Neural cell (in vitro differentiated cells): ENCODE data around the gene SYT4. TPM values are rescaled to one million over a fixed set of nuclear protein-coding genes. Genes with fewer than 3 reads are reported as not detected.

Experiments
- H2AFZ ChIP-seq: fragments of 200-600, 300-800 bp; sonication (generic), shearing (Covaris generic); 2 replicates; pipeline ENCODE4 v1.6.0; 2014; ENCODE audit warnings: low read depth, mild to moderate bottlenecking, antibody characterized with exemption, low read length, moderate library complexity
- H3F3A ChIP-seq: fragments of 200-600 bp; shearing (Covaris generic); 2 replicates; pipeline ENCODE4 v1.6.1; 2016; ENCODE audit warnings: mild to moderate bottlenecking, moderate library complexity, mixed read lengths, antibody characterized with exemption, low read length; ENCODE audit not compliant: insufficient read depth, poor library complexity, severe bottlenecking
- H3K27ac ChIP-seq: fragments of 200-600, 300-800 bp; sonication (generic), shearing (Covaris generic); 2 replicates; pipeline ENCODE4 v1.5.1; 2014; ENCODE audit warnings: mild to moderate bottlenecking, low read length, moderate library complexity
- H3K27me3 ChIP-seq: fragments of 300-800, 200-600 bp; sonication (generic), shearing (Covaris generic); 2 replicates; pipeline ENCODE4 v1.6.0; 2014; ENCODE audit warnings: mild to moderate bottlenecking, low read depth, low read length, moderate library complexity; ENCODE audit not compliant: insufficient read depth
- H3K36me3 ChIP-seq: fragments of 300-800, 200-600 bp; sonication (generic), shearing (Covaris generic); 2 replicates; pipeline ENCODE4 v1.5.1; 2014; ENCODE audit warnings: mild to moderate bottlenecking, antibody characterized with exemption, low read length, moderate library complexity; ENCODE audit not compliant: insufficient read depth
- H3K4me2 ChIP-seq: fragments of 300-800, 200-600 bp; sonication (generic), shearing (Covaris generic); 2 replicates; pipeline ENCODE4 v1.6.0; 2014; ENCODE audit warnings: mild to moderate bottlenecking, low read length
- H3K4me3 ChIP-seq: fragments of 300-800, 200-600 bp; sonication (generic), shearing (Covaris generic); 2 replicates; pipeline ENCODE4 v1.5.1; 2014; ENCODE audit warnings: mild to moderate bottlenecking, low read length, moderate library complexity
- H3K79me2 ChIP-seq: fragments of 200-600 bp; shearing (Covaris generic); replicated peaks from 2 replicates; pipeline ENCODE4 v1.6.0; 2014; ENCODE audit warnings: mild to moderate bottlenecking, low read length, moderate library complexity; ENCODE audit not compliant: insufficient read depth
- H3K9ac ChIP-seq: fragments of 300-800, 200-600 bp; sonication (generic), shearing (Covaris generic); 2 replicates; pipeline ENCODE4 v1.6.1; 2016; ENCODE audit warnings: mild to moderate bottlenecking, low read length, mixed read lengths
- H3K9me2 ChIP-seq: fragments of 200-600 bp; shearing (Covaris generic); 2 replicates; pipeline ENCODE4 v1.6.1; 2016; ENCODE audit warnings: mild to moderate bottlenecking, low read length, mixed read lengths; ENCODE audit not compliant: insufficient read depth
- H3K9me3 ChIP-seq: fragments of 200-600, 300-800 bp; sonication (generic), shearing (Covaris generic); 2 replicates; pipeline ENCODE4 v1.6.1; 2016; ENCODE audit warnings: mild to moderate bottlenecking, mixed run types, low read length, moderate library complexity, mixed read lengths
- H4K20me1 ChIP-seq: fragments of 200-600 bp; shearing (Covaris generic); 2 replicates; pipeline ENCODE4 v1.6.1; 2016; ENCODE audit warnings: mild to moderate bottlenecking, mixed run types; ENCODE audit not compliant: insufficient read depth
- CTCF ChIP-seq: fragments of 450-650 bp; IDR thresholded peaks from 2 replicates; pipeline ENCODE4 v1.5.1; 2014; ENCODE audit warnings: antibody characterized with exemption, mild to moderate bottlenecking, moderate library complexity; ENCODE audit not compliant: poor library complexity, severe bottlenecking
- EP300 ChIP-seq: fragments of 450-650 bp; conservative IDR thresholded peaks from 2 replicates; pipeline ENCODE4 v1.6.1; 2014; ENCODE audit warnings: antibody characterized with exemption, mild to moderate bottlenecking, moderate library complexity; ENCODE audit not compliant: poor library complexity, severe bottlenecking
- EZH2 ChIP-seq: fragments of 200-600, 300-800 bp; shearing (Covaris generic), sonication (generic); IDR thresholded peaks from 2 replicates; pipeline ENCODE4 v1.6.1; 2014; ENCODE audit warnings: antibody characterized with exemption, low read length, borderline replicate concordance, mild to moderate bottlenecking; ENCODE audit not compliant: insufficient read depth, poor library complexity, severe bottlenecking
- MXI1 ChIP-seq: fragments of 450-650 bp; conservative IDR thresholded peaks from 2 replicates; pipeline ENCODE4 v1.6.1; 2014; ENCODE audit warnings: antibody characterized with exemption, mild to moderate bottlenecking; ENCODE audit not compliant: poor library complexity, severe bottlenecking
- POLR2AphosphoS5 ChIP-seq: IDR thresholded peaks from 2 replicates; pipeline ENCODE4 v1.6.1; 2012
- RAD21 ChIP-seq: fragments of 450-650 bp; conservative IDR thresholded peaks from 2 replicates; pipeline ENCODE4 v1.6.1; 2014; ENCODE audit warnings: antibody characterized with exemption, mild to moderate bottlenecking, moderate library complexity
- REST ChIP-seq: IDR thresholded peaks from 2 replicates; pipeline ENCODE4 v1.6.1; 2012; ENCODE audit warnings: borderline replicate concordance
- SMC3 ChIP-seq: fragments of 450-650 bp; conservative IDR thresholded peaks from 2 replicates; pipeline ENCODE4 v1.6.1; 2014; ENCODE audit warnings: antibody characterized with exemption, mild to moderate bottlenecking, moderate library complexity; ENCODE audit not compliant: poor library complexity
- TAF1 ChIP-seq: IDR thresholded peaks from 2 replicates; pipeline ENCODE4 v1.6.1; 2012; ENCODE audit warnings: low read depth
- polyA plus RNA-seq: library from polyadenylated mRNA; depleted of rRNA; stranded (reverse); fragments of >200 nt; gene quantifications from 2 replicates; pipeline ENCODE4 v1.2.3, GENCODE V29; 2014

The SYT4 gene
- polyA plus RNA-seq, 1 donor from 2014 or later = 167 TPM

- Histone ChIP-seq H3K4me3 (no peak overlapping the region), H2AFZ (no peak overlapping the region), H3K79me2 (no peaks in the 10 kb centered on the region), H3K27me3 (no peaks in the 10 kb centered on the region), H3K9me3 (no peaks in the 10 kb centered on the region), H3K27ac (no peak overlapping the region), H4K20me1 (no peaks in the 10 kb centered on the region), H3F3A (no peaks in the 10 kb centered on the region), H3K36me3 (no peaks in the 10 kb centered on the region), H3K4me2 (no peak overlapping the region), H3K9ac (no peak overlapping the region), H3K9me2 (no peaks in the 10 kb centered on the region)
- no peak for TF ChIP-seq TAF1
- no peak for TF ChIP-seq CTCF
- no peak for TF ChIP-seq EP300
- no peak for TF ChIP-seq EZH2
- TF ChIP-seq POLR2AphosphoS5 = no peak
- TF ChIP-seq RAD21 = no peak
- no peak for TF ChIP-seq REST
- TF ChIP-seq MXI1 = no peak
- TF ChIP-seq SMC3 = no peak
Measured at GRCh38 chr18:43314941-43315340, 37.7 kb upstream of the SYT4 start.

GRCh38 chr18:43312891-43313290 is 35.6 kb upstream of the SYT4 start:
- H3K79me2 ChIP-seq = no peaks in the 10 kb centered on the region
- no peaks in the 10 kb centered on the region for H3K9me3 ChIP-seq
- no peak overlapping the region for H2AFZ ChIP-seq
- no peak overlapping the region for H3K9ac ChIP-seq
- H3K27ac ChIP-seq = no peak overlapping the region
- H4K20me1 ChIP-seq = no peaks in the 10 kb centered on the region
- no peaks in the 10 kb centered on the region for H3K27me3 ChIP-seq
- H3K4me2 ChIP-seq = no peak overlapping the region
- H3K36me3 ChIP-seq = no peaks in the 10 kb centered on the region
- TF ChIP-seq EZH2 = no peak
- TF ChIP-seq SMC3 = no peak
- TF ChIP-seq MXI1 = no peak
- TF ChIP-seq REST = no peak
- TF ChIP-seq POLR2AphosphoS5 = no peak
- no peak for TF ChIP-seq RAD21
- TF ChIP-seq CTCF = no peak
- no peak for TF ChIP-seq EP300
- TF ChIP-seq TAF1 = no peak
- no peak overlapping the region for H3K4me3 ChIP-seq
- H3K9me2 ChIP-seq = no peaks in the 10 kb centered on the region
- no peaks in the 10 kb centered on the region for H3F3A ChIP-seq
